Loucy (cell line): ENCODE data around the gene C2orf80.

Source experiments
- H2AFZ ChIP-seq: fragments of 200-600 bp; sonication (generic); 2 replicates; pipeline ENCODE4 v1.6.0; 2016; ENCODE audit warnings: antibody characterized with exemption, mild to moderate bottlenecking, low read length, moderate library complexity
- H3F3A ChIP-seq: fragments of 200-600 bp; 2 replicates; pipeline ENCODE4 v1.6.0; 2016; ENCODE audit warnings: antibody characterized with exemption, low read depth, mild to moderate bottlenecking
- H3K27me3 ChIP-seq: fragments of 200-600 bp; sonication (generic); 2 replicates; pipeline ENCODE4 v1.6.1; 2014; ENCODE audit warnings: low read length, mild to moderate bottlenecking; ENCODE audit not compliant: insufficient read depth, poor library complexity, severe bottlenecking
- H3K36me3 ChIP-seq: fragments of 200-600 bp; sonication (generic); 2 replicates; pipeline ENCODE4 v1.6.1; 2016; ENCODE audit warnings: low read length; ENCODE audit not compliant: insufficient read depth
- H3K4me1 ChIP-seq: fragments of 200-600 bp; sonication (generic); 2 replicates; pipeline ENCODE4 v1.5.1; 2014; ENCODE audit warnings: low read length, mild to moderate bottlenecking; ENCODE audit not compliant: insufficient read depth, poor library complexity, severe bottlenecking
- H3K4me2 ChIP-seq: fragments of 200-600 bp; sonication (generic); 2 replicates; pipeline ENCODE4 v1.6.0; 2014; ENCODE audit warnings: antibody characterized with exemption, low read length, low read depth, mild to moderate bottlenecking; ENCODE audit not compliant: poor library complexity, severe bottlenecking
- H3K4me3 ChIP-seq: fragments of 200-600 bp; sonication (generic); 2 replicates; pipeline ENCODE4 v1.5.1; 2014; ENCODE audit warnings: low read length, mild to moderate bottlenecking, mixed read lengths; ENCODE audit not compliant: poor library complexity, severe bottlenecking
- H3K79me2 ChIP-seq: fragments of 200-600 bp; sonication (generic); 2 replicates; pipeline ENCODE4 v1.6.1; 2014; ENCODE audit warnings: low read length; ENCODE audit not compliant: insufficient read depth
- H3K9ac ChIP-seq: fragments of 200-600 bp; sonication (generic); 2 replicates; pipeline ENCODE4 v1.6.0; 2014; ENCODE audit warnings: mild to moderate bottlenecking, low read depth, low read length, moderate library complexity; ENCODE audit not compliant: poor library complexity, severe bottlenecking
- H3K9me2 ChIP-seq: fragments of 200-600 bp; sonication (generic); replicated peaks from 2 replicates; pipeline ENCODE4 v1.6.1; 2016; ENCODE audit warnings: low read depth, low read length, mixed read lengths
- H3K9me3 ChIP-seq: fragments of 200-600 bp; sonication (generic); 2 replicates; pipeline ENCODE4 v1.6.1; 2014; ENCODE audit warnings: mild to moderate bottlenecking, antibody characterized with exemption, low read length, low read depth; ENCODE audit not compliant: insufficient read depth
- H4K20me1 ChIP-seq: fragments of 200-600 bp; sonication (generic); 2 replicates; pipeline ENCODE4 v1.6.0; 2014; ENCODE audit warnings: antibody characterized with exemption, low read length, mild to moderate bottlenecking; ENCODE audit not compliant: insufficient read depth, poor library complexity, severe bottlenecking
- CTCF ChIP-seq: fragments of 200-600 bp; sonication (generic); conservative IDR thresholded peaks from 2 replicates; pipeline ENCODE4 v1.5.1; 2014; ENCODE audit warnings: mild to moderate bottlenecking, antibody characterized with exemption, low read length
- EZH2phosphoT487 ChIP-seq: fragments of 200-600 bp; IDR thresholded peaks from 2 replicates; pipeline ENCODE4 v1.6.1; 2018; ENCODE audit warnings: antibody characterized with exemption, mild to moderate bottlenecking, moderate library complexity, borderline replicate concordance

The C2orf80 gene

GRCh38 chr2:208189810-208190503 is at the start of gene C2orf80:
Gene C2orf80, minus strand, starts transcription at chr2:208190030. Its CDS starts 3,044 bp downstream, at chr2:208186986.
- H3K9me3 ChIP-seq = no peaks in the 10 kb centered on the region
- H3K4me3 ChIP-seq = no peak within 1 kb of the TSS
- no peak within 1 kb of the TSS for H3K4me2 ChIP-seq
- H2AFZ ChIP-seq = no peak within 1 kb of the TSS
- no peaks in the 10 kb centered on the region for H4K20me1 ChIP-seq
- no peaks in the 10 kb centered on the region for H3F3A ChIP-seq
- no peaks in the 10 kb centered on the region for H3K79me2 ChIP-seq
- TF ChIP-seq CTCF (no peak), EZH2phosphoT487 (no peak)
- H3K36me3 ChIP-seq = no peaks in the 10 kb centered on the region
- H3K9me2 ChIP-seq = no peaks in the 10 kb centered on the region
- no peak within 1 kb of the TSS for H3K9ac ChIP-seq
- H3K4me1 ChIP-seq = no peaks in the 10 kb centered on the region
- H3K27me3 ChIP-seq = no peaks in the 10 kb centered on the region

GRCh38 chr2:208235860-208236259 is 46.0 kb upstream of the C2orf80 start:
- Histone ChIP-seq H3K4me3 (no peak overlapping the region), H3K36me3 (peaks cover 33% of the 10 kb centered on the region), H3K79me2 (no peaks in the 10 kb centered on the region), H3F3A (no peaks in the 10 kb centered on the region), H3K9me3 (no peaks in the 10 kb centered on the region; the same call in 1 of the 2 replicates), H4K20me1 (no peaks in the 10 kb centered on the region), H3K9ac (no peak overlapping the region), H3K27me3 (no peaks in the 10 kb centered on the region), H2AFZ (no peak overlapping the region), H3K9me2 (no peaks in the 10 kb centered on the region), H3K4me2 (no peak overlapping the region), H3K4me1 (no peaks in the 10 kb centered on the region)
- TF ChIP-seq EZH2phosphoT487 (no peak), CTCF (no peak)

- no peaks in the 10 kb centered on the region for H3K79me2 ChIP-seq
- H3K36me3 ChIP-seq = peaks cover 24% of the 10 kb centered on the region
- H3K9me3 ChIP-seq = no peaks in the 10 kb centered on the region; the same call in 1 of the 2 replicates
- no peak overlapping the region for H3K4me2 ChIP-seq
- no peak for TF ChIP-seq EZH2phosphoT487
- no peak for TF ChIP-seq CTCF
- H4K20me1 ChIP-seq = no peaks in the 10 kb centered on the region
- H3K4me3 ChIP-seq = no peak overlapping the region
- no peaks in the 10 kb centered on the region for H3F3A ChIP-seq
- H3K27me3 ChIP-seq = no peaks in the 10 kb centered on the region
- H3K4me1 ChIP-seq = no peaks in the 10 kb centered on the region
- no peak overlapping the region for H2AFZ ChIP-seq
- no peak overlapping the region for H3K9ac ChIP-seq
- H3K9me2 ChIP-seq = no peaks in the 10 kb centered on the region
Measured at GRCh38 chr2:208234786-208235185, 45.0 kb upstream of the C2orf80 start.
